ENCODE data around the gene CPNE2. TPM values are rescaled to one million over a fixed set of nuclear protein-coding genes. Genes with fewer than 3 reads are reported as not detected.

CPNE2 gene
- total and polyA plus RNA-seq, 7 donors: 22.9 to 75.1 (median 59.9) TPM

DNA sequence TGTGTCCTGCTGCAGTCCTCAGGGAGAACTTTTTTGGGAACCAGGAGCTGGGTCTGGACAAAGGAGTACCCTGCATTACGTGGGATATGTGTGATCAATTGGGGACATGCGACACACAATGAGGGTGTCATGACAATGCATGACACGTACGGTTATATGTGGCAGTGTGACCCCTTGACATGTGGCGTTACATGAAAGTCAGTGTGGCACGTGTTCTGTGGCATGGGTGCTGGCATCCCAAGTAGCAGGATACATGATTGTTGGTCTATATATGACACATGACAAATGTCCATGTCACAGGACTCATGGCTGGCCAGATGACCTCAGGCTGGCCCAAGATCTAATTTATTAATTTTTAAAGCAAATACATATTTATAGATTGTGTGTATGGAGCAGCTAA is 9.7 kb upstream of the CPNE2 start:
- Histone ChIP-seq H3K9me3 (no peaks in the 10 kb centered on the region), H3K27me3 (no peaks in the 10 kb centered on the region), H3K4me1 (peaks cover 0 to 8% (median 2%) of the 10 kb centered on the region in 4 donors), H3K36me3 (peaks cover 0 to 6% (median 0%) of the 10 kb centered on the region in 4 donors), H3K4me3 (no peak overlapping the region), H3K27ac (no peak overlapping the region)
- TF ChIP-seq POLR2AphosphoS5 (IDR thresholded peaks at IDR 0.05): no peak
- no peak for TF ChIP-seq EP300 (IDR thresholded peaks at IDR 0.05)
- TF ChIP-seq, protein P1, sequence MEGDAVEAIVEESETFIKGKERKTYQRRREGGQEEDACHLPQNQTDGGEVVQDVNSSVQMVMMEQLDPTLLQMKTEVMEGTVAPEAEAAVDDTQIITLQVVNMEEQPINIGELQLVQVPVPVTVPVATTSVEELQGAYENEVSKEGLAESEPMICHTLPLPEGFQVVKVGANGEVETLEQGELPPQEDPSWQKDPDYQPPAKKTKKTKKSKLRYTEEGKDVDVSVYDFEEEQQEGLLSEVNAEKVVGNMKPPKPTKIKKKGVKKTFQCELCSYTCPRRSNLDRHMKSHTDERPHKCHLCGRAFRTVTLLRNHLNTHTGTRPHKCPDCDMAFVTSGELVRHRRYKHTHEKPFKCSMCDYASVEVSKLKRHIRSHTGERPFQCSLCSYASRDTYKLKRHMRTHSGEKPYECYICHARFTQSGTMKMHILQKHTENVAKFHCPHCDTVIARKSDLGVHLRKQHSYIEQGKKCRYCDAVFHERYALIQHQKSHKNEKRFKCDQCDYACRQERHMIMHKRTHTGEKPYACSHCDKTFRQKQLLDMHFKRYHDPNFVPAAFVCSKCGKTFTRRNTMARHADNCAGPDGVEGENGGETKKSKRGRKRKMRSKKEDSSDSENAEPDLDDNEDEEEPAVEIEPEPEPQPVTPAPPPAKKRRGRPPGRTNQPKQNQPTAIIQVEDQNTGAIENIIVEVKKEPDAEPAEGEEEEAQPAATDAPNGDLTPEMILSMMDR (IDR thresholded peaks at IDR 0.05): no peak
- no peak for TF ChIP-seq POLR2A (IDR thresholded peaks at IDR 0.05)
- no peak for DNase-seq
- WGBS, 2 donors: 93 to 95% methylated on average over 6 of the region's 6 CpGs
- intact Hi-C loops (cut with DNase I): loop anchor here (5.0 kb wide), 1 partner anchor 335 kb away; no protein-coding TSS in a partner anchor

DNA sequence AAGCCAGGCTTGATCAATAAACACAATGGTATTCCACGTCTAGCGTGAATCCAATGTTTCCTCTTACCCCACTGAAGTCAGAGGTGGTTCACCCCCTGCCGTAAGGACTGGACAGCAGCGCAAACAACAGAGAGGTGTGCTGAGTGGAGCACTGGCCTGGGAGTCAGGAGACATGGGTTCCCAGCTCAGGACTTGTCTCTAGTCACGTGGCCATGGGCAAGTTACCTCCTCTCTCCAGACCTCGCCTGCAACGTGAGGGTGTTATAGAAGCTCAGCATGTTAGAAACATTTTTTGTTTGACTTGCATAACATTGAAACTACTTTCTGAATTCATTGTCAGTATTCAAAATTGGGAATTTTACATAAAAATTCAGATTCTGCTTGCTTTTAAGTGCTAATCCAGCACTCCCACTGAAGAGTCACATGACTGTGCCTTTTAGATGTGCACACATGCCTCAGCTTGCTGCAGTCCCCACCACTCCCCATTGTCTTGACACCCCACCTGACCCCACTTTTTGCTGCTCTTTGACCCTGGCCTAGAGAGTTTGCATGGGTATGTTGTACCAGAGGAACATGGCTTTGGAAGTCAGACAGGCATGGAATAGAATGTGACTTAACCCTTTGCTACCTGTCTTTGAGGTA is 8.8 kb upstream of the CPNE2 start:
- intact Hi-C loops (cut with DNase I): loop anchor here (1.0 to 5.0 kb wide), 2 partner anchors 85 to 334 kb away; no protein-coding TSS in a partner anchor
- TF ChIP-seq, protein P1 (IDR thresholded peaks at IDR 0.05): no peak
- TF ChIP-seq POLR2AphosphoS5 (IDR thresholded peaks at IDR 0.05) (no peak), POLR2A (IDR thresholded peaks at IDR 0.05) (no peak), EP300 (IDR thresholded peaks at IDR 0.05) (no peak)
- WGBS, 2 donors: 83 to 91% methylated on average over 7 of the region's 7 CpGs
- Histone ChIP-seq H3K27me3 (no peaks in the 10 kb centered on the region), H3K36me3 (peaks cover 0 to 6% (median 0%) of the 10 kb centered on the region in 4 donors), H3K4me3 (no peak overlapping the region), H3K27ac (no peak overlapping the region), H3K4me1 (peaks cover 0 to 8% (median 2%) of the 10 kb centered on the region in 4 donors), H3K9me3 (no peaks in the 10 kb centered on the region)
- no peak for DNase-seq

DNA sequence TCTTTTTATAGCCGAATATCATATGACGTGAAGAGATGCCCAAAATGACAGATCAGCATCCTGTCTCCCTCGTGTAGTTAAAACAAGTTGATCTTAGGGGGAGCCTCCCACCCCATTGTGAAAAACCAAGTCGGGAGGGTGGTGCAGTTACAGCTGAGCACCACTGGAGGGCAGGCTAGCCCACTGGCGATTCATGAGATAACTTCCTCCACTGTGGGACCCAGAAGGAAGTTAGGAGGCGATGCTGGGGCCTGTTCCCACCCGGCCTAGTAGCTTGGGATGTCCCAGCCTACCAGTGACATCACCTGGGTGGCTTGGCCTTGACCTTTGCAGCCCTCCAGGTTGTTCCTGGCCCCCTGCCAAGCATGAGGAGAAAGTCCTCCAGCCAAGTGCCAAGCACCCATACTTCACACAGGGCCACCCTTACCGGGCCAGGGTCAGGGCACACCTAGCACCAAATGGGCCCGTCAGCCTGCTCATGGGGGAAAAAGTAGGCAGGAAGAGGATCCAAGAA is 8.1 kb upstream of the CPNE2 start:
- 6 to 14% methylated on average over 9 of the region's 9 CpGs for WGBS, 2 donors
- H3K27ac ChIP-seq: no peak overlapping the region
- TF ChIP-seq EP300 (IDR thresholded peaks at IDR 0.05) (no peak), POLR2AphosphoS5 (IDR thresholded peaks at IDR 0.05) (peak in 1 of 4 donors; percentile 20), POLR2A (IDR thresholded peaks at IDR 0.05) (no peak)
- TF ChIP-seq, protein P1 (IDR thresholded peaks at IDR 0.05): peak; percentile 91 to 98 (median 97)

DNA sequence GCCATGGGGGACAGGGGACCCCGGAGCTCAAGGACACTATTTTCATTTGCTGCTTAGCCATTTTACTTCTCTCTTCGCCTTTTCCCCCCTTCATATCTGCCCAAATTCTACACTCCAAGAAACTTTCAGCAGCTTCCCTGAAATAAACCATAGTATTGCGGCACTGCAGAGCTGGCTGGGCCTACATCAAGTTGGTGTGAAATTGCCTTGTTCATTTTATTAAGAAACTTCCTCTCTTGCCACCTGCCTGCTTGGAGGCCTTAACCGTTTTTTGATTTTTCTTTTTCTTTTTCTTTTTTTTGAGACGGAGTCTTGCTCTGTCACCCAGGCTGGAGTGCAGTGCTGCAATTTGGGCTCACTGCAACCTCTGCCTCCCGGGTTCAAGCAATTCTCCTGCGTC is 7.4 kb upstream of the CPNE2 start:
- Histone ChIP-seq H3K4me3 (no peak overlapping the region), H3K27me3 (no peaks in the 10 kb centered on the region), H3K4me1 (peaks cover 0 to 8% (median 2%) of the 10 kb centered on the region in 4 donors), H3K36me3 (peaks cover 0 to 6% (median 0%) of the 10 kb centered on the region in 4 donors), H3K9me3 (no peaks in the 10 kb centered on the region), H3K27ac (no peak overlapping the region)
- DNase-seq: no peak
- TF ChIP-seq POLR2AphosphoS5 (IDR thresholded peaks at IDR 0.05) (no peak), EP300 (IDR thresholded peaks at IDR 0.05) (no peak), POLR2A (IDR thresholded peaks at IDR 0.05) (no peak)
- TF ChIP-seq, protein P1 (IDR thresholded peaks at IDR 0.05): no peak
- 79 to 84% methylated on average over 7 of the region's 7 CpGs for WGBS, 2 donors
- intact Hi-C loops (cut with DNase I): loop anchor here (1.0 to 5.0 kb wide), 2 partner anchors 83 to 332 kb away; no protein-coding TSS in a partner anchor

More for the DNA sequence above, 8.1 kb upstream of the CPNE2 start:
- Histone ChIP-seq H3K36me3 (peaks cover 0 to 6% (median 0%) of the 10 kb centered on the region in 4 donors), H3K4me1 (peaks cover 0 to 8% (median 2%) of the 10 kb centered on the region in 4 donors), H3K9me3 (no peaks in the 10 kb centered on the region), H3K27me3 (no peaks in the 10 kb centered on the region), H3K4me3 (no peak overlapping the region)
- intact Hi-C loops (cut with DNase I): loop anchor here (1.0 to 5.0 kb wide), 2 partner anchors 84 to 333 kb away; no protein-coding TSS in a partner anchor
- DNase-seq: peak; percentile 85
